ENCODE measurements around the gene ALB.

Gene ALB

GRCh38 chr4:73411731-73412414 is 7.8 kb downstream of the ALB start:
- DNase-seq (ENCODE audit: low read depth in 1 of 2, low spot score in 1 of 2), result no peak
- Histone ChIP-seq H3K4me3 (replicated peaks; ENCODE audit: insufficient read depth, low read length) (no peak overlapping the region), H3K27me3 (ENCODE audit: insufficient read depth, poor library complexity, severe bottlenecking) (peaks cover 2% of the 10 kb centered on the region), H3K27ac (replicated peaks) (no peak overlapping the region)
- TF ChIP-seq SPI1 (IDR thresholded peaks at IDR 0.05; ENCODE audit: borderline replicate concordance, low read depth) (no peak), GABPA (IDR thresholded peaks at IDR 0.05; ENCODE audit: low read depth) (no peak), REST (IDR thresholded peaks at IDR 0.05; ENCODE audit: insufficient replicate concordance, low read depth) (no peak), POLR2AphosphoS5 (IDR thresholded peaks at IDR 0.05; ENCODE audit: low read depth) (no peak)
- TF ChIP-seq, protein P1, sequence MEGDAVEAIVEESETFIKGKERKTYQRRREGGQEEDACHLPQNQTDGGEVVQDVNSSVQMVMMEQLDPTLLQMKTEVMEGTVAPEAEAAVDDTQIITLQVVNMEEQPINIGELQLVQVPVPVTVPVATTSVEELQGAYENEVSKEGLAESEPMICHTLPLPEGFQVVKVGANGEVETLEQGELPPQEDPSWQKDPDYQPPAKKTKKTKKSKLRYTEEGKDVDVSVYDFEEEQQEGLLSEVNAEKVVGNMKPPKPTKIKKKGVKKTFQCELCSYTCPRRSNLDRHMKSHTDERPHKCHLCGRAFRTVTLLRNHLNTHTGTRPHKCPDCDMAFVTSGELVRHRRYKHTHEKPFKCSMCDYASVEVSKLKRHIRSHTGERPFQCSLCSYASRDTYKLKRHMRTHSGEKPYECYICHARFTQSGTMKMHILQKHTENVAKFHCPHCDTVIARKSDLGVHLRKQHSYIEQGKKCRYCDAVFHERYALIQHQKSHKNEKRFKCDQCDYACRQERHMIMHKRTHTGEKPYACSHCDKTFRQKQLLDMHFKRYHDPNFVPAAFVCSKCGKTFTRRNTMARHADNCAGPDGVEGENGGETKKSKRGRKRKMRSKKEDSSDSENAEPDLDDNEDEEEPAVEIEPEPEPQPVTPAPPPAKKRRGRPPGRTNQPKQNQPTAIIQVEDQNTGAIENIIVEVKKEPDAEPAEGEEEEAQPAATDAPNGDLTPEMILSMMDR (IDR thresholded peaks at IDR 0.05; ENCODE audit: insufficient read depth, low read length), result no peak

GRCh38 chr4:73413294-73413755 is 9.2 kb downstream of the ALB start:
- peaks cover 2% of the 10 kb centered on the region for H3K27me3 ChIP-seq (ENCODE audit: insufficient read depth, poor library complexity, severe bottlenecking)
- DNase-seq (ENCODE audit: low read depth in 1 of 2, low spot score in 1 of 2), result no peak
- H3K4me3 ChIP-seq (replicated peaks; ENCODE audit: insufficient read depth, low read length), result no peak overlapping the region
- no peak for TF ChIP-seq REST (IDR thresholded peaks at IDR 0.05; ENCODE audit: insufficient replicate concordance, low read depth)
- TF ChIP-seq, protein P1 (IDR thresholded peaks at IDR 0.05; ENCODE audit: insufficient read depth, low read length), result no peak
- no peak for TF ChIP-seq GABPA (IDR thresholded peaks at IDR 0.05; ENCODE audit: low read depth)
- TF ChIP-seq POLR2AphosphoS5 (IDR thresholded peaks at IDR 0.05; ENCODE audit: low read depth), result no peak
- no peak for TF ChIP-seq SPI1 (IDR thresholded peaks at IDR 0.05; ENCODE audit: borderline replicate concordance, low read depth)
- no peak overlapping the region for H3K27ac ChIP-seq (replicated peaks)

- H3K27ac ChIP-seq (replicated peaks), result no peak overlapping the region
- no peak overlapping the region for H3K4me3 ChIP-seq (replicated peaks; ENCODE audit: insufficient read depth, low read length)
- peaks cover 2% of the 10 kb centered on the region for H3K27me3 ChIP-seq (ENCODE audit: insufficient read depth, poor library complexity, severe bottlenecking)
- TF ChIP-seq GABPA (IDR thresholded peaks at IDR 0.05; ENCODE audit: low read depth) (no peak), SPI1 (IDR thresholded peaks at IDR 0.05; ENCODE audit: borderline replicate concordance, low read depth) (no peak), REST (IDR thresholded peaks at IDR 0.05; ENCODE audit: insufficient replicate concordance, low read depth) (no peak), POLR2AphosphoS5 (IDR thresholded peaks at IDR 0.05; ENCODE audit: low read depth) (no peak)
- TF ChIP-seq, protein P1 (IDR thresholded peaks at IDR 0.05; ENCODE audit: insufficient read depth, low read length), result no peak
- no peak for DNase-seq (ENCODE audit: low read depth in 1 of 2, low spot score in 1 of 2)
Observed at GRCh38 chr4:73414936-73415271, 10.8 kb downstream of the ALB start.

All from HL-60 (cell line).